Brain pericyte (primary cell): Measurements from ENCODE around the gene FAM83F.
"Not testable (repeated sequence)": the region's sequence is repeated elsewhere in the genome, so short reads cannot be mapped to it uniquely, and the experiment has no call there.

ENCODE experiments used
- DNase-seq: peaks from one replicate; pipeline ENCODE4 v3.0.0-alpha.2; 2012; ENCODE audit warnings: low read depth, low spot score

The FAM83F gene

DNA sequence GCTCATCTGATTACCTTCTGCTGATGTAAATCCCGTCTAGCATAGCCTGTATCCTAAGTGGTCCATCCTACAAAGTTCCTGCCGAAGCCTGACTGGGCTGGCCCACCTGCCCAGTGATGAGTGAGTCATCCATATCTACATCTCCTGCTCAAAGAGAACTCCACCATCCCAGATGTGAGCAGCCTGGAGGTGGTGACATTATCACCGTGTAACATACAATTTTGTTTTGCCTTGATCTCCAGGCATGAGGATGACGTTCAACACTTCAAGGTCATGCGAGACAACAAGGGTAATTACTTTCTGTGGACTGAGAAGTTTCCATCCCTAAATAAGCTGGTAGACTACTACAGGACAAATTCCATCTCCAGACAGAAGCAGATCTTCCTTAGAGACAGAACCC is 29.0 kb upstream of the FAM83F start:
- no peak for DNase-seq

DNA sequence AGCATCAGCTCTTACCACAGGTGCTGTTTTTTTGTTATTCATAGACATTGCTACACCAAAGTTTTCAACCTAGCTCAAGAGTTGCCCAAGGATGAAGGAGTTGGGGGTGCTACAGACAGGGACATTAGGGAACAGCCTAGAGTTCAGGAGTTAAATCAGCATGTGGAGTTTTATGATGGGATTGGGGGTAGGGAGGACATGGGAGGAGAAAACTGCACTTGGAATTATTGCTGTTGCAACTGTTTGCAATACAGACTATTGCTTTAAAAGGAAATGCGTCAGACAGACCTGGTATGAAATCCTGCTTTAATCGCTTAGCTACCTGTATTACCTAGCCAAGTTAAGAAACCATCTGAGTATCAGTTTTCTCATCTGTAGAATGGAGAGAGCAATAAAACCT is 28.3 kb upstream of the FAM83F start:
- no peak for DNase-seq

DNA sequence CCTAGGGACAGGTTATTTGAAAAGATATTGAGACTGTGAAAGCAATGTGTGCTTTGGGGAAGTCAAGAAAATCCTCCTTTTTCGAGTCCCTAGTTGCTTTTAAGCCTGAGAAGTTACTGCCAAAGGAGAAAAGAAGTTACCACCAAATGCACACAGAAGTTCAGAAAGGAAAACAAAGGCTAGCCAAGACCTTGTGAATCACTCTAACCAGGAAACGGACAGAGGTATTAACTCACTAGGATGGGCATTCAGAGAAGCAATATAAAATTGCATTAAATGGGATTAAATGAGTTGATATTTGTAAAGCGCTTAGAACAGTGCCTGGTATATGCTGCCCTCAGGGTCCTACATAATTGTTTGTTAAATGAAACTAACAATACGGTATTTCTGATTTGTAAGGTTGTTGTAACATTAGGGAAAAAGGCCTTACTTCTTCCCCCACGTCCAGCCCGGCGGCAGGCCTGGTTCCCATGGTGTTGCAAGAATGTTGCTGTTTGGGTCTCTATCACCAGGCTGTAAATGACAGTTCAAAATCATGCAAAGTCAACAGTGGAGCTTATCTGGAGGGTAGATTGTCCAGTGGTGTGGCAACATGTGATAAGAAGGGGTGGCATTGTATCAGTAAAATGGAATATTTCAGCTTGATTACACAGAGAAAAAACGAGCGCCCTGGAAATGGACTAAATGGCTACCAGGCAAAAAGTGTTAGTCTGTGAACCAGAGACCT is 27.5 kb upstream of the FAM83F start:
- DNase-seq: no peak

DNA sequence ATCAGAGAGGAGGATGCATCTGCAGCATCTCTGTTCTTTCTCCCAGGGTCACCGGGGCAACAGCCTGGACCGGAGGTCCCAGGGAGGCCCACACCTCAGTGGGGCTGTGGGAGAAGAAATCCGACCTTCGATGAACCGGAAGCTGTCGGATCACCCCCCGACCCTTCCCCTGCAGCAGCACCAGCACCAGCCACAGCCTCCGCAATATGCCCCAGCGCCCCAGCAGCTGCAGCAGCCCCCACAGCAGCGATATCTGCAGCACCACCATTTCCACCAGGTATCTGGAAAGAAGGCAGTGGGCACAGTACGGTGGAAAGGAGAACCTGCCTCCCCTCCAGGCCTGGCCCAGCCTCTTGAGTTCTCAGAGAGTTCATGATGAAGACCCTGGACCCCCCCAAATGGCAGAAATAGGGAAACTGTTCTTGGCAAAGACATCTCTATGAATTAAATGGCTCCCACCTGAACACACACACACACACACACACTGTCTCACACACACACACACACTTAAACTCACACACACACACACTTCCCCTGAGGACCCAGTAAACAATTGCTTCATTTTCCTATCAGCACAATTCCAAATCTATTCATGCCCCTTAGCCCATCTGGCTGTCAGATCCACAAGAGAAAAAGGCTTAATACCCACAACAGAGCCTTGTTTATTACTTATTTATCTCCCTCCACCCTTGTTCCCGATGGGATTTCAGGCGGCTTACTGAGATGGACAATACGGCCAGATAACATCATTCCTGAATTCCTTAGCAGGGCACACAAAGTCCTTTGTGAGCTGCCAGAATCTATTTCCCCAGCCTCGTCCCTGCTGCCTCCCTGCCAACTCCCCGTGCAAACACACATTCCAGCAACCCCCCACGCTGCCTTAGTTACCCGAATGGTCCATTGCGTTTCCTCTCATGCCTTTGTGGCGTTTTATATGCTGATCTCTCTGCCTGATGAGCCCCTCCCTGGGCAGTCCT is 26.5 kb upstream of the FAM83F start:
- DNase-seq: no peak

DNA sequence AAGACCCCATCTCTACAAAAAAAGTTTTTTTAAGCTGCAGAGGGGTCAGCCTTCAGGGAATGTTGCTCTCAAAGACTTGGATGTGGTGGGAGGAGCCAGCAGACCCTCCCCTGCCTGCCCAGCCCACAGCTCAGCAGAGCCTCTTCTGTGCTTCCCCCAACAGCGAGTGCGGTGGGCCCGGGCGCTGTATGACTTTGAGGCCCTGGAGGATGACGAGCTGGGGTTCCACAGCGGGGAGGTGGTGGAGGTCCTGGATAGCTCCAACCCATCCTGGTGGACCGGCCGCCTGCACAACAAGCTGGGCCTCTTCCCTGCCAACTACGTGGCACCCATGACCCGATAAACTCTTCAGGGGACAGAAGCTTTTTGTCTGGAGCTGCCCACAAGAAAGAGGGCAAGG is 24.0 kb upstream of the FAM83F start:
- no peak for DNase-seq

DNA sequence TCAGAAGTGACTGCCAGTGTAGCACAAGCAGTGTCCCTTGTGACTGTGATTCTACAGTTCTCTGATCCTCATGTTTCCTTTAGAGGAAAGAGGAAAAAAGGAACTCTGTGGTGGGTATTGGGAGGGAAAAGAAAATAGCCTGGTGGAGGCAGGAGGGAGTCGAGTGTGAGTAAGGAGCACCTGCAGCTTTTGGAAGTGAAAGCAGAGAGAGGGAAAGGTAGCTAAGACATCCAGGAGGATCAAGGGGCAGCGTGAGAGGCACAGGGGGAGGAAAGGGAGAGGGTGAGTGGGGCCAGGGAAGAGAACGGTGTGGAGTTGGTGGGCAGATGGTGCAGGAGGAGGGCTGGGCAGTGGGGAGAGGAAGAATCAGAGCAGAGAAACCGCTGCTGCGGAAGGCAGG is 22.1 kb upstream of the FAM83F start:
- DNase-seq: no peak

DNA sequence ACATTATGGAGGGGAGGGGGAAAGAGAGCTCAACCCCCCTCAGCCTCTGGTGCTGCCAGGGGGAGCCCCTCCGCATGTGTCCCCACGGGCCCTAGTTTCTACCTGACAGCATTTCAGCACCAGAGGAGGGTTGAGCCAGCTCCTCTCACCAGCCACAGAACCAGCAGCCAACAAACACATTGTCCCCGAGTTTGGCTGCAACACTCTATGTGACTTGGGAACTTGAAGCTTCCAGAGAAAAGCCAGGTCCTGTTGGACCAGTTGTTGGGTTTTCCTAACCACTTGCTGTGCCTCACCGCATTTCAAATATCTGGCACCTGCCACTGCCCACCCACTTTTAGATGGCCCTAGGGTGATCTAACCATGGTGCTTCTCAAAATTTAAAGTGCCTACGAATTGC is 21.1 kb upstream of the FAM83F start:
- no peak for DNase-seq

DNA sequence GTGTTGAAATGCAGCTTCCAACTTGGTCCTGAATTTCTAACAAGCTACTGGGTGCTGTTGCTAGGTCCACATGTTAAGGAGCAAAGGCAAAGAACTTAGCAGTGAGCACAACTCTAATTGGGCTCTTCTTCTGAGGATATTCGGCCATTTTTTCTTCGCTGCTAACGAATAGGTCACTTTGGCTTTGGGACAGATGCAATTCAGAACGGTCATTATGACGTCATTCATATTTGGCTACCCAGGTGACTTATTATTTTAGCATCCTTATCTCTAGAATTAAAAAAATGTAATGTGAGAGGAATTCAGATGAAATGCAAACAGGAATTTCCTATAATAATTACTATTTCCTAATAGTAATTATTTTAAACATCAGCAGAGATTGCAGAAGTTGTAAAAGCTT is 20.7 kb upstream of the FAM83F start:
- DNase-seq: no peak

DNA sequence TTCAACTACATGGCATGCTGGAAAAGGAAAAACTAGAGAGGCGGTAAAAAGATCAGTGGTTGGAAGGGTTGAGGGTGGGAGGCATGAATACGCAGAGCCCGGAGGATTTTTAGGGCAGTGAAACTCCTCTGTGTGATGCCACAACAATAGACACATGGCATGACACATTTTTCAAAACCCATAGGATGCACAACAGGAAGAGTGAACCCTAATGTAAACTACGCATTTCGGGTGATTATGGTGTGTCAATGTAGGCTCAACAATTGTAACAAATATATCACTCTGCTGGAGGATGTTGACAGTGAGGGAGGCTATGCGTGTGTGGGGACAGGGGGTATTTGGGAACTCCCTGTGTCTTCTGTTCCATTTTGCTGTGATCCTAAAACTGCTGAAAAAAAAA is 15.7 kb upstream of the FAM83F start:
- DNase-seq: no peak

DNA sequence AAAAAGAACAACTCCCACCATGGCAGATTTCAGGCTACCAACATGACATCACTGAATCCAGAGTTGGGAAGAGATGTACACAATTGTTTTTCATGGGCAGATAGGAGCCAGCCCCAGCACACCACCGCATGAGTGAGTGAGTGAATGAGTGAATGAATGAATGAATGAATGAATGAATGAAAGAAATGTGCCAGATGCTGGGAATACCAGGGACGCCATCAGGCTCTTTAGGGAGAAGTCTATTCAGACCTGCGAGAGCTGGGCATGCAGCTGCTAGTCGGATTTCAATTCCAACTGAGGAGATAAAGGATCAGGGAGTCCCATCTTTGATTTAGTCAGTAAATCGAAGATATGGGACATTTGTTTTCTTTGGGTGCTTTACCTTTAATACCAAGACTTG is 15.3 kb upstream of the FAM83F start:
- no peak for DNase-seq

DNA sequence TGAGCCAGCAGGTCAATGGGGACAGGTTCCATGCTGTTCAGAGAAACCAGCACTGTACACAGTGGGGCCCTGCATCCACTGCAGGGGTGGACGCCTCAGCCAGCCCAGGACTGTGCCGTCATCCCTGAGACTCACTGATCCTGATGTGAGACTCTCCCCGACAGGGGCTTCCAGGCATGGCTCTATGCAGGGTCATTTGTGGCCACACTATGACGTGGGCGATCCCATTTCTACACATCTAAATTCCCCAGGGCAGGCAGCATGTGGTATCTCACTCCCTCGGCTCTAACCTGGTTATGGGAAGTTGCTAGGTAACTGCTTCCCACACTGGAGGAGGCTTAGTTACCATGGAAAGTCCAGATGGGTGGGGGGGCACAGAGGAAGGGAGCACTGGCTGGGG is 14.2 kb upstream of the FAM83F start:
- no peak for DNase-seq

DNA sequence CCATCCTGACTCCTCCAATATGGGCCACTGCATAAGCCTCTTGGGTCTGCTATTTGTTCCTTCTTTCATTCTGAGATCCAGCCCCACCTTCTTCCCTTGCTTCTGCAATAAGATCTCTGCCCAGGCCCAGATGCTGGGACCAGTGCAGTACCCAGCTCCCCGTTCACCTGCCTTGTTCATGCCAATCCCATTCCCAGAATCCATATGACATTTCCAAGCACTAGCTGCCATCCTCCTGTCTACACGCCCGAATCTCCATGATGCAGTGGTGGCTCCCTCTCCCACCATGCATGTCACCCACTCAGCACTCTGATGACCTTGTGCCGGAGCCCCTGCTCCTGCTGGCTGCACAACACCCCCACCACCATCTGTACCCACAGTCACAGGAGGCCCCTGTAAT is 11.4 kb upstream of the FAM83F start:
- no peak for DNase-seq

DNA sequence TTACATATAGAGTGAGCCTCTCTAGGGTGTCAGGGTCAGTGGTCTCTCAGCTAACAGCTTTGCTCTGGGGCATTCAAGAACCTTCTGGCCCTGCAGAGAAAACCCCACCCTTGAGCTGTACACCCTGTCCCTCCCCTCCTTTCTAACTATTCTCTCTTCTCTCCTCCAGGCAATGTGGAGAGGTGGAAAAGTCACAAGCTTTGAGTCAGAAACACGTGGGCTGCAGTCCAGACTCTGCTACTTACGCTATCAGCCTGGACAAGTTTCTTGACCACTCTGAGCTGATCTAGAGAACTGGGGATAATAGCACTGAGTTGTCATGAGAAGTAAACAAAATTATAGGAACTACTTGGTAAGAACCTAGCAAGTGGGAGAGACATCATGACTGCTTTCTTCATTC is 10.7 kb upstream of the FAM83F start:
- no peak for DNase-seq

DNA sequence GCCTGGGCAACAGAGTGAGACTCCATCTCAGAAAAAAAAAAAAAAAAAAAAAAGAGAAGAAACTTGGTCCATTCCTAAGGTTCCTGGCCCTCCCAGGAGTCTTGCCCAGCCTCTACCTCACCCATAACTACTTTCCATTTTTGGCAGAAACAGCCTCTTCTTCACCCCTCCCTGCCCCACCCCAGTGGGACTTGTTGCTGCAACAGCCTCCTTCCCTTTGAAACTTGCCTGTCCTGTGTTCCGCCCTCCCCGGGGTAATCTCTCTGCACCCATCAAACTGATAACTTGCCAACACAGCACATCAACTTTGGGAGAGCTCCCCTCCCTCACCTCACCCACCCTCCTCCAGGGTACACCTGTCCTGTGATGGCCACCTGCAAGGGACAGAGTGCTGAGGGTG is 10.0 kb upstream of the FAM83F start:
- no peak for DNase-seq

DNA sequence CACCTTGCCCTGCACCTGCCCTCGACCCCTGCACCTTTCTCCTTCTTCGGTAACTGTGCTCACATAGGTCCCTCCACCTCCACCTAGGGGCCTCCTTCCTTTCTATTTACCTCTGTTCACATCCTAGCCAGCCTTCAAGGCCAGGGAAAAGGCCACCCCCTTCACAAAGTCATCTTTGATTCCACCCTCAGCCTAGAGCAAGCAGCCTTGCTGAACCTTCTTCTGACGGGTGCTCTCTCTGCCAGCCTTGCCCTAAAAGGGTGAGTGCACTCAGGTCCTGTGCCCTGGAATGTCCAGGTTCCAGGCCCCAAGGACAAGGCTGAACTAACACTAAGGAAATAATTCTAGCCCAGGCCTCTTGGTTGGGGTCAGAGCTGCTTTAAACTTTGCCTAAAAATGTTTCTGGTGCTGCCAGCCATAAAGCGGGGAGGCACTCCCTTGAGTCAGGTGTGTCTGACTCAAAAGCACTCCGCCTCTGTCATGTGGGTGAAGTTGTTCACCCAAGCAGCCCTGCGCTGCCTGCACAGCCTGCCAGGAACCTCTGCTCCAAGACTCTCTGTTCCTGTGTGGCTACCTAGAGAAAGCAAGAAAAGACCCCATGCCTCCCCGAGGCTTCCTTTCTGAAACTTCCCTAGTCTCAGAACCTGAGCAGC is 9.2 kb upstream of the FAM83F start:
- DNase-seq: no peak

DNA sequence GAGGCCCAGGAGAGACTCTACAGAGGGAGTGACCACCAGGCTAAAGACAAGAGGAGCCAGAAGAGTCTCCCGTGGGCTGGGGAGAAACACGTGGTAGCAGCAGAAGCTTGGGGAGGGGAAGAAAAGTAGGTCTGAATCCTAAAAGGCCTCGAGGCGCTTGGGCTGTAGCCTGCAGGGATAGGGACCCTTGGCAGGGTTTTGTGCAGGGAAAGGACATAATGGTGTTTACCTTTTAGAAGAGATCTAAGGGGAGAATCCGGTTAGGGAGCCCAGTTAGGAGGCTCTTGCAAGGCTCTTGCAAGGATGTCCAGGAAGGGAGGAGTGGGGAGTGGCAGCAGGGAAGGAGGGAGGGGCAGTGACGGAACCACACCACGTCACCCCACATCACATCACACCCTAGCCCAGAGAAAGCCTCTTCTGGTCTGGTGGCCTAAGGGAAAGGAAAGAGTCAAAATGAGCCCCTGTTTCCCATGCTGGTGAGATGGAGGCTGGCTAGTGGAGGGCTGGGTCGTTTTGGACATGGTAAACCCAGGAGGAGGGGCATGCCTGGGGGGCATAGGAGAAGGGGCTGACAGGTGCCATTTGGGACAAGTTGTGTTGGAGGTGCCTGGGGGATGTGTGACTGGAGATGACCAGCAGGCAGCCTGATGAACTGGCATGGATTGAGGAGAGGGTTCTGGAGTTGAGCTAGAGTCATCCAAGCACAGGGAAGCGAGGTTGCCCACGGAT is 6.2 kb upstream of the FAM83F start:
- no peak for DNase-seq

DNA sequence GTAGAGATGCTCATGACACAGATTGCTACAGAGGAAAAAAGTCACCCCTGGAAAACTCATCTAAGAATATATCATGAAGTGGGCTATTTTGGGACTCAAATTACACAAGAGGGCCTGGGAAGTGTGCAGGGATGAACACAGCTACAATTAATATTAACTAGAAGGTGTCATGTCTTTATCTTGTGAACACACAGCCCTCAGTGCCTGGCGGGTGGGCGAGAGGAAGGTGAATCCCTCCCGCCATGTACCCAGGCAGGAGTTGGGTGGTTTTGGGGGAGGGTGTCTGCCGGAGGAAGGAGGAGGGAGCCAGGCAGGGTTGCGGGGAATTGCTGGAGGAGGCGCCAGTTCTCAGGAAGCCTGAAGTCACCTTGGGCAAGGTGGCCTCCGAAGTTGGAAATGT is 5.1 kb upstream of the FAM83F start:
- DNase-seq: no peak

DNA sequence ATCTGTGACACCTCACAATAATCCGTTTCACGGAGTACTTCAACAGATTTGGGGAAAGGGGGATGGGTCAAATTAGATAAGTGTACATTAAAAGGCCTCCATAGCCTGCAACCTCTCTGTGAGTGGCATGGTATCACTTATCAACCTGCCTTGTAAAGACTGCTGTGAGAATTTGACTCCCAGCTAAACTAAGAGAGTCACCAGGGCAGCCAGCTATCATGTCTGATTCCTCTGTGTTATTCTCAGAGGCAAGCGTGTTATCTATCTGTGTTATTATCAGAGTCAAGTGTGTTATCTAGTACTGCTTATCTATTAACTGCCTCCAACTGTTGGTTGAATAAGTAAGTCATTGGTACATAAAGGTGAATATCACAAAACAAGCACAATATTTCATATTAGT is 4.1 kb upstream of the FAM83F start:
- DNase-seq: no peak

DNA sequence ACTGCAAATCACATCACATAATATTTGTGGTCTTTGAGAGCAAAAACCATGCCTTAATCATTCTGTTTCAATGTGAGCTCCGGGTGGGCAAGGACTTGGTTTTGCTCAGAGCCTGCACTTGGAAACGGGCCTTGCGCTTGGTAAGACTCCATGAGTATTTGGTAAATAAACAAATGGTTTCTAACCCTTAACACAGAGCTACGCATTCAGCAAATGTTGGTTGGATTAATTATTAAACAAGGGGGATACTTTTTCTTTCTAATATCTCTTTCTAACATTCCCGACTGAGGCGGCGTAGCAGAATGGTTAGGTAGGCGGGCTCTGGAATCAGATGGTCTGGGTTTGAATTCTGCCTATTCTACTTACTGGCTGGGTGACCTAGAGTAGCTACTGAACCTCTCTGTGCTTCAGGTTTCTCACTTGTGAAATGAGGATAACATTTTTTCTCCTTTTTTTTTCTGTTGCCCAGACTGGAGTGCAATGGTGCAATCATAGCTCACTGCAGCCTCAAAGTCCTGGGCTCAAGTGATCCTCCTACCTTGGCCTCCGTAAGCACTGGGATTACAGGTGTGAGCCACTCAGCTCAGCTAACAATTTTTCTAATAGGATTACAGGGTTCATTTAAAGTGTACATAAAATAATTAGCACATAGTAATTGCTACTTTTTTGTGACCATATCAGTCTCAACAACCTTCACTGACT is 3.4 kb upstream of the FAM83F start:
- DNase-seq: no peak

DNA sequence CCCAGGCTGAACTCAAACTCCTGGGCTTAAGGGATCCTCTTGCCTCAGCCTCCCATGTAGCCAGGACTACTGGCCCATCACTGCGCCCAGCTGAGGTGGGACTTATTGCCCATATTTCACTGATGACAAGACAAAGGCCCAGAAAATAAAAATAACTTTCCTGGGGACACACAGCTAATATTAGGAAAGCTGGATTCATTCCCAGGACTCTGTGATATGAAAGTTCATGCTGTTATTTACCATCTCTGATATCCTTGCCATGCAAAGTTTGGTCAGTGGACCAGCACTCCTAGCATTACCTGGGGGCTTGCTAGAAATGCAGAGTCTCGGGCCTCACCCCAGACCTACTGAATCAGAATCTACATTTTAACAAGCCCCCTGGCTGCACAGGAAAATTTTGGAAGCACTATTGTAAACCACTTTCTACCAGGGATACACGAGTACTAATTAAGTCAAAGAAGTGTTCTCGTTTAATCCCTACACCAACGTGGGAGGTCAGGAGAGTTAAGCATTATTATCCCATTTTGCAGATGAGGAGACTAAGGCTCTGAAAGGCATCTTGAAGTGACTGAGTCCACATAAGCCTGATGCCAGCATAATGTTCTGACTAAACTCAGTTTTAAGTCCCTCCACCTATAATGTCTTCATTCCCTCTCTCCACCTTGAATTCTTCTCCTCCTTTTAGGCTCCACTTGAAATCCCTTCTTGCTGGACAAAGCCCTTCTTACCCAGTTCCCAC is 2.5 kb upstream of the FAM83F start:
- no peak for DNase-seq

DNA sequence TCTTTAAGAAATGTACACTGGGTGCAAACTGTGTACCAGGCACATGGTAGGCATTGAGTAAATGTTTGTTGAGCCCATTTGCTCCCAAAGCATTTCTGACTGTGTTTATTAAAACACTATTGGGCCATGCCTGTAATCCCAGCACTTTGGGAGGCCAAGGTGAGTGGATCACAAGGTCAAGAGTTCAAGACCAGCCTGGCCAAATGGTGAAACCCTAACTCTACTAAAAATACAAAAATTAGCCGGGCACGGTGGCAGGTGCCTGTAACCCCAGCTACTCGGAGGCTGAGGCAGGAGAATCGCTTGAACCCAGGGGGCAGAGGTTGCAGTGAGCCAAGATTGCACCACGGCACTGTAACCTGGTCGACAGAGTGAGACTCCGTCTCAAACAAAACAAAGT is 1.9 kb upstream of the FAM83F start:
- not testable (repeated sequence) for DNase-seq
